ENCODE measurements around the gene MOB2. TPM values are rescaled to one million over a fixed set of nuclear protein-coding genes. Genes with fewer than 3 reads are reported as not detected.

The MOB2 gene
- total and polyA plus RNA-seq, 12 donors: 25.2 to 59.1 (median 45.2) TPM

GRCh38 chr11:1482581-1483444 is 3.8 kb downstream of the MOB2 start:
- H3K4me3 ChIP-seq: no peak overlapping the region
- peaks cover 47 to 86% (median 63%) of the 10 kb centered on the region in 9 donors for H3K4me1 ChIP-seq
- peak in 1 of 2 donors; percentile 36 for DNase-seq
- intact Hi-C loops (cut with DNase I): no loop called here
- H3K9me3 ChIP-seq: no peaks in the 10 kb centered on the region
- WGBS, 2 donors: 65 to 69% methylated on average over 32 of the region's 32 CpGs
- peak overlapping the region in 8 of 10 donors; percentile 29 to 52 (median 44) for H3K27ac ChIP-seq
- H3K27me3 ChIP-seq: no peaks in the 10 kb centered on the region
- H3K36me3 ChIP-seq: peaks cover 0 to 39% (median 24%) of the 10 kb centered on the region in 9 donors
- peak in 1 of 9 donors; percentile 9 for TF ChIP-seq CTCF (IDR thresholded peaks at IDR 0.05)
- peak in 7 of 8 donors; percentile 2 to 39 (median 20) for ATAC-seq

DNA sequence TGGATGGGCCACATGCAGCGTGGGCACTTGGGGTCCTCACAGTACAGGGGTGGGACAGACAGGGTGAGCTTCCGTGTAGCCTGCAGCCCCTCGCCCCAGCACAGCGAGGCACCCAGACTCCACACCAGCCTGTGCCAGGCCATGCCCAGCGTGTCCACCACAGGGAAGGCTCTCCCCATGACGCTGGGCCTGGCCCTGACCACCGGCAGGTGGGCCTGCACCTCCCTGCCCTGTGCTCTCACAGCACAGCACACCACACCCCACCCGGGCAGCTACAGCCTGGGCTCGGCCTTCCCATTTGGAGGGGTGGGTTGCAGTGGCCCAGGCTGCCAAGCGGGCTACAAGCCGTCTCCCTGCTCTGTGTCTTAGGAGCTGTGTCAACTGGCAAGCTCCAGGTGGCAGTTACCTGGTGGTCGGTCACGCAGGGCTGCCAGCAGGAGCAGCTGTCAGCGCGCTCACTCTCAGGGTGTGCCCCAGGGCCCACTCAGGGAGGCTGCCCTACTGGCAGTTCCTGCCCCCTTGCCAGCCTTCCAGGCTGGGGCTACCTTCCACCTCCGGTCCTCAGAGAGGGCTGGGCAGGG is 4.6 kb downstream of the MOB2 start:
- ATAC-seq (no peak), DNase-seq (peak in 1 of 2 donors; percentile 11)
- Histone ChIP-seq H3K4me3 (no peak overlapping the region), H3K27ac (peak overlapping the region in 4 of 10 donors; percentile 21 to 50 (median 46)), H3K9me3 (no peaks in the 10 kb centered on the region), H3K4me1 (peaks cover 38 to 79% (median 54%) of the 10 kb centered on the region in 9 donors), H3K36me3 (peaks cover 0 to 48% (median 32%) of the 10 kb centered on the region in 9 donors), H3K27me3 (no peaks in the 10 kb centered on the region)
- TF ChIP-seq CTCF (IDR thresholded peaks at IDR 0.05): no peak
- WGBS, 2 donors: 93 to 96% methylated on average over 16 of the region's 16 CpGs
- intact Hi-C loops (cut with DNase I): no loop called here

DNA sequence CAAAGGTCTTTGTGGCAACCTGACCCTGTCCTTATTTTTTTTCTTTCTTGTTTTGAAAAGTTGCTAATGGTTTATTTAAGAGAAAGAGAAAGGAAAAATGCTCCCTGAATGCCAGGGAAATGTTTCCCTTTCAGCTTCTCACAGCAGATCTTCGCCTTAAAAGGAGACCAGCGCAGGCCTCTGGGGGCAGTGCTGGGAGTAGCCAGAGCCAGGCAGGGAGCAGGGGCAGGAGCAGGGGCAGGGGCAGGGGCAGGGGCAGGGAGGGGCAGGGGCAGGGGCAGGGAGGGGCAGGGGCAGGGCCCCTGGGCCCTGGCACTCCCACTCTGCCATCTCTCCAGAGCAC is 5.1 kb downstream of the MOB2 start:
- peaks cover 0 to 53% (median 35%) of the 10 kb centered on the region in 9 donors for H3K36me3 ChIP-seq
- no peak for TF ChIP-seq CTCF (IDR thresholded peaks at IDR 0.05)
- ATAC-seq: no peak
- H3K4me3 ChIP-seq: no peak overlapping the region
- DNase-seq: no peak
- H3K27me3 ChIP-seq: no peaks in the 10 kb centered on the region
- H3K9me3 ChIP-seq: no peaks in the 10 kb centered on the region
- peak overlapping the region in 3 of 10 donors; percentile 41 to 50 (median 48) for H3K27ac ChIP-seq
- WGBS, 2 donors: 89 to 96% methylated on average over 2 of the region's 2 CpGs
- H3K4me1 ChIP-seq: peaks cover 35 to 74% (median 49%) of the 10 kb centered on the region in 9 donors
- intact Hi-C loops (cut with DNase I): no loop called here

- Histone ChIP-seq H3K4me1 (peaks cover 29 to 68% (median 43%) of the 10 kb centered on the region in 9 donors), H3K9me3 (no peaks in the 10 kb centered on the region), H3K27me3 (no peaks in the 10 kb centered on the region), H3K36me3 (peaks cover 0 to 59% (median 37%) of the 10 kb centered on the region in 9 donors), H3K27ac (peak overlapping the region in 3 of 10 donors; percentile 3 to 41 (median 4)), H3K4me3 (no peak overlapping the region)
- ATAC-seq (no peak), DNase-seq (peak in 1 of 2 donors; percentile 12)
- no peak for TF ChIP-seq CTCF (IDR thresholded peaks at IDR 0.05)
- 88 to 91% methylated on average over 36 of the region's 36 CpGs for WGBS, 2 donors
- intact Hi-C loops (cut with DNase I): no loop called here
Measured at GRCh38 chr11:1480555-1481482, 5.8 kb downstream of the MOB2 start.

Measured in heart right ventricle (tissue), 16 donors.